Endothelial cell of umbilical vein (primary cell): ENCODE data around the gene SPRYD3.

Source experiments
- CTCF ChIP-seq, 2 donors: IDR thresholded peaks; 1 replicate in 1 of 2; 2 replicates in 1 of 2; pipeline ENCODE4 v1.5.1; 2011; ENCODE audit warnings: low read length in 2 of 2, mild to moderate bottlenecking in 2 of 2, moderate library complexity in 2 of 2, control low read depth in 1 of 2, inconsistent platforms in 1 of 2, low read depth in 1 of 2; ENCODE audit not compliant: insufficient read depth in 1 of 2; ENCODE audit errors: extremely low read depth in 1 of 2
- EZH2 ChIP-seq: IDR thresholded peaks from 2 replicates; pipeline ENCODE4 v1.6.1; 2012; ENCODE audit warnings: borderline replicate concordance, low read depth, mild to moderate bottlenecking, moderate library complexity, low read length, inconsistent platforms; ENCODE audit not compliant: severe bottlenecking
- JUN ChIP-seq: IDR thresholded peaks from 2 replicates; pipeline ENCODE4 v1.6.1; 2011; ENCODE audit warnings: borderline replicate concordance, low read depth; ENCODE audit not compliant: insufficient read length, insufficient read depth
- POLR2A ChIP-seq: IDR thresholded peaks from 2 replicates; pipeline ENCODE4 v1.6.1; 2012; ENCODE audit warnings: low read depth, mild to moderate bottlenecking, control low read depth, low read length
- POLR2AphosphoS5 ChIP-seq: IDR thresholded peaks from 2 replicates; pipeline ENCODE4 v1.6.1; 2012; ENCODE audit warnings: low read depth, mild to moderate bottlenecking, control low read depth, low read length, moderate library complexity; ENCODE audit not compliant: insufficient read depth

GRCh38 chr12:53056296-53056695 lies 22.9 kb downstream of the SPRYD3 start:
- no peak for TF ChIP-seq CTCF (IDR thresholded peaks at IDR 0.05; ENCODE audit: extremely low read depth in 1 of 2, insufficient read depth in 1 of 2, low read depth in 1 of 2, low read length in 2 of 2)
- no peak for TF ChIP-seq POLR2AphosphoS5
- TF ChIP-seq POLR2A = no peak
- TF ChIP-seq JUN = no peak
- no peak for TF ChIP-seq EZH2
